SU-DHL-6 (cell line): ENCODE data around the gene PANX2.

ENCODE experiments used
- CTCF ChIP-seq: fragments of 200-600 bp; sonication (generic); IDR thresholded peaks from one replicate; pipeline ENCODE4 v1.5.1; 2017; ENCODE audit warnings: antibody characterized with exemption, mild to moderate bottlenecking, low read length, moderate library complexity; ENCODE audit not compliant: insufficient read depth, poor library complexity, severe bottlenecking
- EZH2phosphoT487 ChIP-seq: fragments of 200-600 bp; sonication (generic), shearing (Covaris generic); conservative IDR thresholded peaks from 2 replicates; pipeline ENCODE4 v1.6.1; 2018; ENCODE audit warnings: mild to moderate bottlenecking, antibody characterized with exemption, low read length, moderate library complexity, mixed read lengths

GRCh38 chr22:50228366-50228765 is 57.8 kb downstream of the PANX2 start:
- TF ChIP-seq CTCF: no peak
- no peak for TF ChIP-seq EZH2phosphoT487
